Glutamatergic neuron (in vitro differentiated cells): ENCODE results near the gene BRINP3. TPM values are rescaled to one million over a fixed set of nuclear protein-coding genes. Genes with fewer than 3 reads are reported as not detected.

ENCODE experiments used
- DNase-seq: peaks from one replicate; pipeline ENCODE4 v3.0.0; 2022
- H3K27ac Mint-ChIP-seq: one replicate; pipeline ENCODE4 v1.8.0; 2020; ENCODE audit warnings: mild to moderate bottlenecking, mixed read lengths, inconsistent platforms; ENCODE audit not compliant: unreplicated experiment
- H3K27me3 Mint-ChIP-seq: one replicate; pipeline ENCODE4 v1.8.0; 2020; ENCODE audit warnings: mild to moderate bottlenecking, moderate library complexity, mixed read lengths, inconsistent platforms; ENCODE audit not compliant: unreplicated experiment
- H3K36me3 Mint-ChIP-seq: one replicate; pipeline ENCODE4 v1.8.0; 2020; ENCODE audit warnings: mild to moderate bottlenecking, mixed read lengths, inconsistent platforms; ENCODE audit not compliant: unreplicated experiment
- H3K4me1 Mint-ChIP-seq: one replicate; pipeline ENCODE4 v1.8.0; 2020; ENCODE audit warnings: mild to moderate bottlenecking, low read depth, mixed read lengths, inconsistent platforms; ENCODE audit not compliant: unreplicated experiment
- H3K4me3 Mint-ChIP-seq: one replicate; pipeline ENCODE4 v1.8.0; 2020; ENCODE audit warnings: mild to moderate bottlenecking, mixed read lengths, inconsistent platforms; ENCODE audit not compliant: unreplicated experiment
- H3K9me3 Mint-ChIP-seq: one replicate; pipeline ENCODE4 v1.8.0; 2020; ENCODE audit warnings: mild to moderate bottlenecking, moderate library complexity, mixed read lengths, inconsistent platforms; ENCODE audit not compliant: unreplicated experiment
- total RNA-seq: library from RNA; stranded (reverse); fragmentation: NEBNext Ultra II Directional; extraction: Animal tissue kit (Norgen Biotek cat#: 25700); gene quantifications from one replicate; pipeline ENCODE4 v1.2.1, GENCODE V29; 2021; ENCODE audit not compliant: unreplicated experiment
- TF ChIP-seq, protein P1 (sequence below): fragments of 200-600 bp; sonication (generic); IDR thresholded peaks from one replicate; pipeline ENCODE4 v1.5.0; 2021; ENCODE audit not compliant: partially characterized antibody, unreplicated experiment

BRINP3 gene
- total RNA-seq, 1 donor from 2014 or later, result not detected

DNA sequence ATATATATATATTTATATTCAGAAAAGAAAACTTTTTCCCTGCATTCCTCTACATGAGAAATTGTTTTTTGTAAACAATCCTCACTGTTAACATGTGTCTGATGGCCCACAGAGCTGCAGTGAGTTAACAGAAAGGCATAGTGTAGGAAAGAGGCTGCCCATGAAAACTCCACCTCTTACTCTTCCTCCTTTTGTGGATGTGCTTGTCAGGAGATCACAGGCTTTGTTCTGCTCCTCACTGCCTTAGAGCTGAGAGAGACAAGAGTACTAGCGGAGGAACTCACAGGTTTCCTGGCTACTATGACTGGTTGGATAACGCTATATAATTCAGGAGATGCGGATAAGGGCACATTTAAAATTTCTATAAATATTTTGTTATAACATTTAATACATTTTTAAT, 200.6 kb downstream of the BRINP3 start:
- TF ChIP-seq, protein P1, sequence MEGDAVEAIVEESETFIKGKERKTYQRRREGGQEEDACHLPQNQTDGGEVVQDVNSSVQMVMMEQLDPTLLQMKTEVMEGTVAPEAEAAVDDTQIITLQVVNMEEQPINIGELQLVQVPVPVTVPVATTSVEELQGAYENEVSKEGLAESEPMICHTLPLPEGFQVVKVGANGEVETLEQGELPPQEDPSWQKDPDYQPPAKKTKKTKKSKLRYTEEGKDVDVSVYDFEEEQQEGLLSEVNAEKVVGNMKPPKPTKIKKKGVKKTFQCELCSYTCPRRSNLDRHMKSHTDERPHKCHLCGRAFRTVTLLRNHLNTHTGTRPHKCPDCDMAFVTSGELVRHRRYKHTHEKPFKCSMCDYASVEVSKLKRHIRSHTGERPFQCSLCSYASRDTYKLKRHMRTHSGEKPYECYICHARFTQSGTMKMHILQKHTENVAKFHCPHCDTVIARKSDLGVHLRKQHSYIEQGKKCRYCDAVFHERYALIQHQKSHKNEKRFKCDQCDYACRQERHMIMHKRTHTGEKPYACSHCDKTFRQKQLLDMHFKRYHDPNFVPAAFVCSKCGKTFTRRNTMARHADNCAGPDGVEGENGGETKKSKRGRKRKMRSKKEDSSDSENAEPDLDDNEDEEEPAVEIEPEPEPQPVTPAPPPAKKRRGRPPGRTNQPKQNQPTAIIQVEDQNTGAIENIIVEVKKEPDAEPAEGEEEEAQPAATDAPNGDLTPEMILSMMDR, result no peak
- H3K27ac Mint-ChIP-seq, result no peak overlapping the region
- H3K4me1 Mint-ChIP-seq, result no peaks in the 10 kb centered on the region
- no peak for DNase-seq
- no peaks in the 10 kb centered on the region for H3K27me3 Mint-ChIP-seq
- no peaks in the 10 kb centered on the region for H3K36me3 Mint-ChIP-seq
- H3K4me3 Mint-ChIP-seq, result no peak overlapping the region
- no peaks in the 10 kb centered on the region for H3K9me3 Mint-ChIP-seq

DNA sequence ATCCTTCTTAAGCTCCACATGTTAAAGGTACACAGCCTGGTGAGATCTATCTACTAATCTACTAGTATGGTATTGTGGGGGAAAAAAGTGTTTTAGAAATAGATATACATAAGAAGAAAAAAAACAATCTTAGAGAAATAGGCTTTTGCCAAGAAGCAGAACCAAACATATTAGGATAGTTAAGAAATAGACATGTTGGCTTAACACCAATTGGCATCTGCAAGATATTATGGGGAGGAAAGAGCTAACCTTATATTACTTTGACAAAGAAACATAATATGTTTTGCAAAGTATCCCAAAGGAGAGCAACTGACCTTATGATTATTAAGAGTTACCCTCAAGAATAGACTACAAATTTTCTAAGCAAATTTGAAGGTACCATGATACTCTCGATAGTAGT, 202.9 kb downstream of the BRINP3 start:
- Mint-ChIP-seq H3K4me1 (no peaks in the 10 kb centered on the region), H3K27me3 (no peaks in the 10 kb centered on the region), H3K36me3 (no peaks in the 10 kb centered on the region), H3K9me3 (no peaks in the 10 kb centered on the region), H3K27ac (no peak overlapping the region), H3K4me3 (no peak overlapping the region)
- DNase-seq, result no peak
- TF ChIP-seq, protein P1, result no peak

DNA sequence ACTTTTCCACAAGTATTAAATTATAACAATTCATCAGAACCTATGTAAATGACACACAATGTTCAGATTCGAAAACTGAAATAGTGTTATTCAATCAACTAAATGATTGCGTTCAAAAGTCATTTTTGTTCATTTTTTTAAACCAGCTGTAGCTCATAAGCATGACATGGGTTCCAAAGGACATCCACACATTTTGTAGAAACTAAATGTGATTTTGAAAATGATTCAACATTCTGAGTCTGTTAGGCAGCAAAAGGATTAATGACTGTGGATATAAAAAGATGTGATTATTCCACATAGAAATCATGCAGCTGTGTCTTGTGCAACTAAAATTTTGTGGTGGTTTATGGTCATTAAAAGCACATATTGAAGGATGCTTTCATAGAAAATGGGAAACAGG, 204.5 kb downstream of the BRINP3 start:
- TF ChIP-seq, protein P1, result no peak
- no peak overlapping the region for H3K27ac Mint-ChIP-seq
- no peaks in the 10 kb centered on the region for H3K27me3 Mint-ChIP-seq
- no peaks in the 10 kb centered on the region for H3K4me1 Mint-ChIP-seq
- H3K9me3 Mint-ChIP-seq, result no peaks in the 10 kb centered on the region
- no peak for DNase-seq
- H3K4me3 Mint-ChIP-seq, result no peak overlapping the region
- H3K36me3 Mint-ChIP-seq, result no peaks in the 10 kb centered on the region

DNA sequence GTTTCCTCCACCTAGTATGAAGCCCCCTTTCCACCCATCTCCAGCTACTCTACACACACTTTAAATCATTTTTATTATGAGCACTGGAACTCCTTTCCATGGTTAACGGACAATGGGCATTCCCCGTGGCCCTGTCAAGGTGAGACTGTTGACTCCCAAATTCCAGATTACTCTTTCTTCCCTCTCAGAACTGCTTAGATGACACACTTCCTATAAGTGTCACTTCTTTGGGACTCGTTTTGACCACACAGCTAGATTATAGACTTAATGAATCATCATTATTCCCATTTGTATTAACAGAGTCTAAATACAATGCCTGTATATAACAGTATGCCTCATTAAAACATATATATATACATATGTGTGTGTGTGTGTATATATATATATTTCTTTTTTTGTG, 215.1 kb downstream of the BRINP3 start:
- TF ChIP-seq, protein P1, result no peak
- Mint-ChIP-seq H3K4me3 (no peak overlapping the region), H3K27ac (no peak overlapping the region), H3K9me3 (peaks cover 1% of the 10 kb centered on the region), H3K4me1 (no peaks in the 10 kb centered on the region), H3K36me3 (no peaks in the 10 kb centered on the region), H3K27me3 (no peaks in the 10 kb centered on the region)
- no peak for DNase-seq

DNA sequence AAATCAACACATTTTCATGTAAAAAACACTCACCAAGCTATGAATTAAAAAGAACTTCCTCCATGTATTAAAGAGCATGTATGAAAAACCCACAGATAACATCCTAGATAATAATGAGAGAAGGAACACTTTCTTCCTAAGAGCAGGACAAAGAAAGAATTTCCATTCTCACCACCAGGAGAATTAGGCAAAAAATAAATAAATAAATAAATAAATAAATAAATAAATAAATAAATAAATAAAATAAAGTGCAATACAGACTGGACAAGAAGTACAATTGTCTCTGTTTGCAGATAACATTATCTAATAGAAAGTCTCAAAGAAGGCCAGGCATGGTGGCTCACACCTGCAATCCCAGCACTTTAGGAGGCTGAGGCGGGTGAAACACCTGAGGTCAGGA, 218.2 kb downstream of the BRINP3 start:
- H3K4me3 Mint-ChIP-seq, result no peak overlapping the region
- TF ChIP-seq, protein P1, result no peak
- H3K36me3 Mint-ChIP-seq, result no peaks in the 10 kb centered on the region
- no peak for DNase-seq
- H3K27ac Mint-ChIP-seq, result no peak overlapping the region
- H3K4me1 Mint-ChIP-seq, result no peaks in the 10 kb centered on the region
- peaks cover 1% of the 10 kb centered on the region for H3K9me3 Mint-ChIP-seq
- H3K27me3 Mint-ChIP-seq, result no peaks in the 10 kb centered on the region
